H1 (cell line): ENCODE results near the gene MAP2K7.

Experiments used
- EP300 ChIP-seq, 2 experiments: IDR thresholded peaks; 1 replicate in 1 of 2; 2 replicates in 1 of 2; pipeline ENCODE4 v1.6.1; 2011 to 2012; ENCODE audit warnings: low read depth in 2 of 2, low read length in 2 of 2, mild to moderate bottlenecking in 2 of 2, borderline replicate concordance in 1 of 2, inconsistent platforms in 1 of 2, moderate library complexity in 1 of 2
- RAD21 ChIP-seq, 2 experiments: IDR thresholded peaks in 1 of 2; conservative IDR thresholded peaks in 1 of 2; 2 replicates each; pipeline ENCODE4 v1.6.1; 2011; ENCODE audit warnings: low read depth in 2 of 2, low read length in 2 of 2, improper control_type of control experiment in 1 of 2, inconsistent platforms in 1 of 2, mild to moderate bottlenecking in 1 of 2, moderate library complexity in 1 of 2

GRCh38 chr19:7931221-7932061 lies 27.8 kb downstream of the MAP2K7 start:
- TF ChIP-seq EP300 (IDR thresholded peaks at IDR 0.05; ENCODE audit: borderline replicate concordance in 1 of 2, low read depth in 2 of 2, low read length in 2 of 2) (no peak), RAD21 (IDR thresholded peaks at IDR 0.05 in 1 of 2, conservative IDR thresholded peaks at IDR 0.05 in 1 of 2; ENCODE audit: low read depth in 2 of 2, low read length in 2 of 2) (no peak)
